ENCODE results near the gene HSD17B4. TPM values are rescaled to one million over a fixed set of nuclear protein-coding genes. Genes with fewer than 3 reads are reported as not detected.
A peak's percentile ranks its signal among the peaks of the same experiment; 100 is the strongest.

The HSD17B4 gene
- total and polyA plus RNA-seq, 9 of the 15 experiments (the other 6 are each of a cell fraction or from before 2014, with no cell fraction given), result 50.6 to 187 (median 94.6) TPM

DNA sequence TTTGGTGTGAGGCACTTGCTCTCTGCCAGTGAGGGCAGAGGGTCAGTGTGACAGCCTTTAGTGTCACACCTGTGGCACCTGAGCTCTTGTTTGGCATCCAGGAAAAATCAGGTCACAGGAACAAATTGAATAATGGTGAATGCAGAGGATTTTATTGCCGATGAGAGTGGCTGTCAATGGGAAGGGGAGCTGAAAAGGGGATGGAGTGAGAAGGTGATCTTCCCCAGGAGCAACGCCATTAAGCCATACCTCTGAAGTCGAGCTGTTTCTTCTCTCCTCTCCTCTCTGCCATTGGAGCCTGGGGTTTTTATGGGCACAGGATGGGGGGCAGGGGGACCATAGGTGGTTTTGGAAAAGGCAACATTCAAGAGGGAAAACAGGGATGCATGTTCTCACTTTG lies 2.4 kb upstream of the HSD17B4 start:
- Histone ChIP-seq H3K27me3 (ENCODE audit: control insufficient read depth in 2 of 2, insufficient read depth in 2 of 2, low read length in 2 of 2) (no peaks in the 10 kb centered on the region), H3K79me2 (ENCODE audit: control insufficient read depth, insufficient read depth, low read length) (peaks cover 11% of the 10 kb centered on the region; the same call in 2 of the 3 replicates), H3K9ac (ENCODE audit: insufficient read depth in 1 of 2, low read depth in 2 of 2, low read length in 2 of 2) (no peak overlapping the region), H2AFZ (ENCODE audit: low read depth, low read length) (no peak overlapping the region), H3K4me1 (replicated peaks in 1 of 2; ENCODE audit: control insufficient read depth in 2 of 2, insufficient read depth in 2 of 2, low read length in 2 of 2) (no peaks in the 10 kb centered on the region; a peak in 1 of 5 replicates), H3K36me3 (ENCODE audit: control insufficient read depth, insufficient read depth, low read length) (no peaks in the 10 kb centered on the region), H3K9me3 (replicated peaks; ENCODE audit: control insufficient read depth, insufficient read depth, low read depth, low read length) (peaks cover 7% of the 10 kb centered on the region; the same call in 1 of the 2 replicates), H3K27ac (ENCODE audit: extremely low read depth, low read depth, low read length) (no peak overlapping the region), H3K4me2 (ENCODE audit: insufficient read depth, low read length) (no peak overlapping the region), H3K4me3 (no peak overlapping the region), H3K9me1 (ENCODE audit: control insufficient read depth, insufficient read depth, low read length) (no peaks in the 10 kb centered on the region), H4K20me1 (replicated peaks; ENCODE audit: control insufficient read depth, insufficient read depth, low read length) (no peaks in the 10 kb centered on the region)
- WGBS (ENCODE audit: insufficient coverage, low coverage, missing lambda C conversion rate), result 12% methylated on average over 3 of the region's 3 CpGs
- no TSS peak for BruUV-seq (replicated peaks)
- intact Hi-C loops (cut with micrococcal nuclease), result no loop called here
- ATAC-seq, result no peak
- CTCF ChIA-PET (ENCODE audit: low intra/inter-chr PET ratio), result no interaction called here
- no peak for DNase-seq (ENCODE audit: extremely low read depth in 1 of 4, low spot score in 3 of 4)
- FAIRE-seq, result no peak
- POLR2A ChIA-PET, result no interaction called here
- in situ Hi-C loops (cut with MboI), result no loop called here
- TF ChIP-seq ZNF583 (CRISPR knock-in tag; IDR thresholded peaks at IDR 0.05) (no peak), IFI16 (CRISPR knock-in tag; IDR thresholded peaks at IDR 0.05) (no peak), DMBX1 (CRISPR knock-in tag; IDR thresholded peaks at IDR 0.05; ENCODE audit: borderline replicate concordance) (no peak), CBX3 (IDR thresholded peaks at IDR 0.05; ENCODE audit: borderline replicate concordance in 1 of 2, low read length in 2 of 2) (peak in 1 of 2 experiments; percentile 78; a peak in 2 of 3 replicates), SPI1 (IDR thresholded peaks at IDR 0.05; ENCODE audit: borderline replicate concordance, low read depth, low read length) (no peak), STAT5A (IDR thresholded peaks at IDR 0.05; ENCODE audit: borderline replicate concordance, low read length) (no peak), YBX1 (IDR thresholded peaks at IDR 0.05) (no peak), PYGO2 (tag; IDR thresholded peaks at IDR 0.05) (no peak), CBX5 (IDR thresholded peaks at IDR 0.05; ENCODE audit: borderline replicate concordance, low read depth) (peak; percentile 71; the same call in 1 of the 2 replicates)
- TF ChIP-seq, protein P1, sequence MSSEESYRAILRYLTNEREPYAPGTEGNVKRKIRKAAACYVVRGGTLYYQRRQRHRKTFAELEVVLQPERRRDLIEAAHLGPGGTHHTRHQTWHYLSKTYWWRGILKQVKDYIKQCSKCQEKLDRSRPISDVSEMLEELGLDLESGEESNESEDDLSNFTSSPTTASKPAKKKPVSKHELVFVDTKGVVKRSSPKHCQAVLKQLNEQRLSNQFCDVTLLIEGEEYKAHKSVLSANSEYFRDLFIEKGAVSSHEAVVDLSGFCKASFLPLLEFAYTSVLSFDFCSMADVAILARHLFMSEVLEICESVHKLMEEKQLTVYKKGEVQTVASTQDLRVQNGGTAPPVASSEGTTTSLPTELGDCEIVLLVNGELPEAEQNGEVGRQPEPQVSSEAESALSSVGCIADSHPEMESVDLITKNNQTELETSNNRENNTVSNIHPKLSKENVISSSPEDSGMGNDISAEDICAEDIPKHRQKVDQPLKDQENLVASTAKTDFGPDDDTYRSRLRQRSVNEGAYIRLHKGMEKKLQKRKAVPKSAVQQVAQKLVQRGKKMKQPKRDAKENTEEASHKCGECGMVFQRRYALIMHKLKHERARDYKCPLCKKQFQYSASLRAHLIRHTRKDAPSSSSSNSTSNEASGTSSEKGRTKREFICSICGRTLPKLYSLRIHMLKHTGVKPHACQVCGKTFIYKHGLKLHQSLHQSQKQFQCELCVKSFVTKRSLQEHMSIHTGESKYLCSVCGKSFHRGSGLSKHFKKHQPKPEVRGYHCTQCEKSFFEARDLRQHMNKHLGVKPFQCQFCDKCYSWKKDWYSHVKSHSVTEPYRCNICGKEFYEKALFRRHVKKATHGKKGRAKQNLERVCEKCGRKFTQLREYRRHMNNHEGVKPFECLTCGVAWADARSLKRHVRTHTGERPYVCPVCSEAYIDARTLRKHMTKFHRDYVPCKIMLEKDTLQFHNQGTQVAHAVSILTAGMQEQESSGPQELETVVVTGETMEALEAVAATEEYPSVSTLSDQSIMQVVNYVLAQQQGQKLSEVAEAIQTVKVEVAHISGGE (CRISPR knock-in tag; IDR thresholded peaks at IDR 0.05), result no peak
- TF ChIP-seq, protein P2, sequence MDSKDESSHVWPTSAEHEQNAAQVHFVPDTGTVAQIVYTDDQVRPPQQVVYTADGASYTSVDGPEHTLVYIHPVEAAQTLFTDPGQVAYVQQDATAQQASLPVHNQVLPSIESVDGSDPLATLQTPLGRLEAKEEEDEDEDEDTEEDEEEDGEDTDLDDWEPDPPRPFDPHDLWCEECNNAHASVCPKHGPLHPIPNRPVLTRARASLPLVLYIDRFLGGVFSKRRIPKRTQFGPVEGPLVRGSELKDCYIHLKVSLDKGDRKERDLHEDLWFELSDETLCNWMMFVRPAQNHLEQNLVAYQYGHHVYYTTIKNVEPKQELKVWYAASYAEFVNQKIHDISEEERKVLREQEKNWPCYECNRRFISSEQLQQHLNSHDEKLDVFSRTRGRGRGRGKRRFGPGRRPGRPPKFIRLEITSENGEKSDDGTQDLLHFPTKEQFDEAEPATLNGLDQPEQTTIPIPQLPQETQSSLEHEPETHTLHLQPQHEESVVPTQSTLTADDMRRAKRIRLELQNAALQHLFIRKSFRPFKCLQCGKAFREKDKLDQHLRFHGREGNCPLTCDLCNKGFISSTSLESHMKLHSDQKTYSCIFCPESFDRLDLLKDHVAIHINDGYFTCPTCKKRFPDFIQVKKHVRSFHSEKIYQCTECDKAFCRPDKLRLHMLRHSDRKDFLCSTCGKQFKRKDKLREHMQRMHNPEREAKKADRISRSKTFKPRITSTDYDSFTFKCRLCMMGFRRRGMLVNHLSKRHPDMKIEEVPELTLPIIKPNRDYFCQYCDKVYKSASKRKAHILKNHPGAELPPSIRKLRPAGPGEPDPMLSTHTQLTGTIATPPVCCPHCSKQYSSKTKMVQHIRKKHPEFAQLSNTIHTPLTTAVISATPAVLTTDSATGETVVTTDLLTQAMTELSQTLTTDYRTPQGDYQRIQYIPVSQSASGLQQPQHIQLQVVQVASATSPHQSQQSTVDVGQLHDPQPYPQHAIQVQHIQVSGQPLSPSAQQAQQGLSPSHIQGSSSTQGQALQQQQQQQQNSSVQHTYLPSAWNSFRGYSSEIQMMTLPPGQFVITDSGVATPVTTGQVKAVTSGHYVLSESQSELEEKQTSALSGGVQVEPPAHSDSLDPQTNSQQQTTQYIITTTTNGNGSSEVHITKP (IDR thresholded peaks at IDR 0.05; ENCODE audit: partially characterized antibody), result no peak
- TF ChIP-seq, protein P3, sequence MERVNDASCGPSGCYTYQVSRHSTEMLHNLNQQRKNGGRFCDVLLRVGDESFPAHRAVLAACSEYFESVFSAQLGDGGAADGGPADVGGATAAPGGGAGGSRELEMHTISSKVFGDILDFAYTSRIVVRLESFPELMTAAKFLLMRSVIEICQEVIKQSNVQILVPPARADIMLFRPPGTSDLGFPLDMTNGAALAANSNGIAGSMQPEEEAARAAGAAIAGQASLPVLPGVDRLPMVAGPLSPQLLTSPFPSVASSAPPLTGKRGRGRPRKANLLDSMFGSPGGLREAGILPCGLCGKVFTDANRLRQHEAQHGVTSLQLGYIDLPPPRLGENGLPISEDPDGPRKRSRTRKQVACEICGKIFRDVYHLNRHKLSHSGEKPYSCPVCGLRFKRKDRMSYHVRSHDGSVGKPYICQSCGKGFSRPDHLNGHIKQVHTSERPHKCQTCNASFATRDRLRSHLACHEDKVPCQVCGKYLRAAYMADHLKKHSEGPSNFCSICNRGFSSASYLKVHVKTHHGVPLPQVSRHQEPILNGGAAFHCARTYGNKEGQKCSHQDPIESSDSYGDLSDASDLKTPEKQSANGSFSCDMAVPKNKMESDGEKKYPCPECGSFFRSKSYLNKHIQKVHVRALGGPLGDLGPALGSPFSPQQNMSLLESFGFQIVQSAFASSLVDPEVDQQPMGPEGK (CRISPR knock-in tag; IDR thresholded peaks at IDR 0.05; ENCODE audit: borderline replicate concordance), result no peak
